Endothelial cell of hepatic sinusoid (primary cell): ENCODE data around the gene TXNDC12.

Experiments
- in situ Hi-C: cut with HindIII; loops from 2 replicates; pipeline ENCODE4 v1.10.0; 2017; ENCODE audit warnings: low sequenced_read_pairs

Gene TXNDC12

GRCh38 chr1:52002038-52002917, 52.7 kb downstream of the TXNDC12 start:
- in situ Hi-C loops = no loop called here

- in situ Hi-C loops = no loop called here
Observed at GRCh38 chr1:51998701-51999100, 56.3 kb downstream of the TXNDC12 start.

DNA sequence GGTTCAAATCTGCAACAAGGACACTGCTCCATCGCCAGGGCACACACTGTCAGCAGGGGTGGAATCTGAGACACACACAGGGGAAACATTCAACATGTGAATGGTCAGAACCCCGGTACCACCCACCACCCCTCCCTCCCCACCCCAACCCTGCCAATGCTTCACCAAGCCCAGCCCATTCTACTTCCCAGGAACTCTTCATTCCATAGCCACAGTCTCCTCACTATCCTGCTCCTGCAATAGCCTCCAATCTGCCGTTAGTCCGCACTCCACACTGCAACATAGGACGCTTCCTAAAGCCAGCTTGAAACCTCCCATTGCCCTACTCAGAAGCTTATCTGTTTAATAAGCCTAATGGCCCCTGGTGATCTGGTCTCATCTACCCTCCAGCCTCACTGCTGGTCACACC, 57.0 kb downstream of the TXNDC12 start:
- in situ Hi-C loops = no loop called here

DNA sequence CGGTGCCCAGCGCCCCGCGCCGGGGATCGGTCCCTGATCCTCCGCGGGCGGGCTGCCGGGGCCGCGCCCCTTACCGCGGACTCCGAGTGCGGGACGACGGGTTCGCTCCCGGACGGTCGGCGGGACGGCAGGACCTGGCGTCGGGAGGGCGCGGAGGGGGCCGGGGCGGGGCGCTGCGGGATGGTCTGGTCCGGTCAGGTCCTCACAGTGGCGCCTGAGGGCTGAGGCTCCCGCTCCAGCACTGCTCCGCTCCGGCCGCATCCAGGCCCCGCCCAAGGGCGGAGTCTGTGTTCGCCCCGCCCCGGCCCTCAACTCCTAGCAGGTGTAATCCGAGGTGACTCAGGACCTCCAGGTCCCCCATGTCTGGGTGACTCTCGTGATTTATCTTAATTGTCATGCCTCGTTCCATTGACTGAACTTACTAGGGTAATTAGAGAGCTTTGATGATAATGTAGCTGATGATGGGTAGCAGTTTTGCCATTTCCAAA, 64.5 kb downstream of the TXNDC12 start, which contains the start of gene RAB3B:
Gene RAB3B (minus strand): TSS at position 223 of the 488 bp plus-strand sequence. CDS start 13,583 bp downstream, outside the sequence.
- in situ Hi-C loops = no loop called here

DNA sequence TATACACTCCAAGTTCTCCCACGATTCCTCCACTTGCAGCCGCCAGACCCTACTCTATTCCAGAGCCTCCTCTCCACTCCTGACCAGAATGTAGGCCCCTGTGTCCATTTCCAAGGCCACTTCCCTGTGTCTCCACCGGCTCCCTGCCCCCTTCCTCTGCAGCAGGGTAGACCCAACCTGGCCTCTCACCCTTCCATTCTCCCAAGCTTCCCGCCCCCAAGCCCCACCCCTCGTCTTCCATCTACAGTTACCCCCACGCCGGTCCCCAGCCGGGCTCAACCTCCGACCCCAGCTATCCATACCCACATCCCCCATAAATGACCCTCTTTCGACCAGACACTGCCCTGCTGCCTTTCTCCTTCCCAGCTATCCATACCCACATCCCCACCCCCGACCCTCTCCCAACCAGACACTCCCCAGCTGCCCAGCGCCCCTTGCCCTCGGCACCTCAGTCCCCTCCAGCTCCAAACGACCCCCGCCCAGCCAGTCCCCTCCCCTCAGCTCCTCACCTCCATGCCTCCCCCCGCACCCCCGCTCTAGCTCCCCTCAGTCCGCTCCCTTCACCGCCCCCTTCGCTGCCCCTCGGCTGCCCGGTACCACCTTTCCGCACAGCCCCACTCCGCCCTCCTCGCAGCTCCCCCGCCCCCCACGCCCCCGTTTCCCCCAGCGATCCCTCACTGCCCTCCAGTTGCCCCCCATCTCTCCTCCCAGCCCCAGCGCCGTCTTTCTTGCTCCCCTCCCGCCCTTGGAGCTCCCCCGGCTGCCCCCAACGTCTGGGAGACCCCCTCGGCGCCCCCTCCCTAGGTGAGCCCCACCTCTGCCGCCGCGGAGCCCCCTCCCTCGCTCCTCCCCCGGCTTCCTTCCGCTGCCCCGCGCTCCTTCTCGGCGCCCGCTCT, 65.2 kb downstream of the TXNDC12 start:
- in situ Hi-C loops = loop anchor here (5.0 kb wide), 2 partner anchors 42 to 78 kb away; partner anchors contain the start of gene KTI12

DNA sequence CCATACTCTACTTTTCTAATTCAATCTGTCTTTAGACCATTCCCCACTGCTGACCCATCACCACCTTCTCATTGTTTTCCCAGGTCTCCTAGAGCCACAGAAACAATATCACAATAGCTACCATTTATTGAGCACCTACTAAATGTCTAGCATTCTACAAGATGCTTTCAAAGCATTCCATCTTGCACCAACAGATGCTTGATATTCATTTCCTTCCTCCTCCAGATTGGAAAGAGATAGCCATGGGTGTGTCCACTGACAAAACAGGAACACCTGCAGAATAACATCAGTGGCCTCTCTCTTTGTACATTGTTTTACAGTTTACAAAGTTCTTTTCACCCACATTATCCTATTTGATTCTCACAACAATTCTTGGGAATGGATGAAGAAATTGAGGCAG, 66.7 kb downstream of the TXNDC12 start:
- in situ Hi-C loops = loop anchor here (5.0 kb wide), 2 partner anchors 44 to 76 kb away; partner anchors contain the start of gene KTI12

- in situ Hi-C loops = loop anchor here (5.0 kb wide), 2 partner anchors 46 to 74 kb away; partner anchors contain the start of gene KTI12
Observed at GRCh38 chr1:51986718-51987117, 68.3 kb downstream of the TXNDC12 start.

GRCh38 chr1:51982161-51982560, 72.8 kb downstream of the TXNDC12 start:
- in situ Hi-C loops = no loop called here

DNA sequence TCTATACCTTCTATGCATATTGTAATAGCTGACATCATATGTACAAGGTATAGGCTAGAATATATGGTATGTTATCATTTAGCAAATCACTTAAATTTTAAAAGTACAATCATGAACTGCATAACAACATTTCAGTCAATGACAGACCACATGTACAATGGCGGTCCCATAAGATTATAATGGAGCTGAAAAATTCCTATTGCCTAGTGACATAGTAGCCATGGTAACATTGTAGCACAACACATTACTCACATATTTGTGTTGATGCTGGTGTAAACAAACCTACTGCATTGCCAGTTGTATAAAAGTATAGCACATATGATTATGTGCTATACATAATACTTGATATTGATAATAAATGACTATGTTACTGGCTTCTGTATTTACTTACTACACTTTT, 73.4 kb downstream of the TXNDC12 start:
- in situ Hi-C loops = no loop called here

- in situ Hi-C loops = no loop called here
Observed at GRCh38 chr1:51978099-51978498, 76.9 kb downstream of the TXNDC12 start.

GRCh38 chr1:51976846-51977602, 78.0 kb downstream of the TXNDC12 start:
- in situ Hi-C loops = no loop called here

- in situ Hi-C loops = no loop called here
Observed at GRCh38 chr1:51973587-51974474, 81.2 kb downstream of the TXNDC12 start.
